Spleen (tissue), 7 donors: Measurements from ENCODE around the gene ACVR1.

ENCODE experiments used
- POLR2A ChIP-seq, 3 donors: fragments of 450-650 bp; IDR thresholded peaks; one replicate each; pipeline ENCODE4 v1.5.1; 2017; ENCODE audit warnings: antibody characterized with exemption in 3 of 3, mild to moderate bottlenecking in 1 of 3
- TF ChIP-seq, protein P1 (sequence below), 11 experiments: fragments of 200-600 bp in 7 of 11; fragments of 450-650 bp in 4 of 11; sonication (generic) in 4 of 11; IDR thresholded peaks in 8 of 11; conservative IDR thresholded peaks in 3 of 11; 1 replicate in 7 of 11; 2 replicates in 4 of 11; pipeline versions ENCODE4 v1.4.0 to v1.8.0; 2016 to 2021; ENCODE audit warnings: antibody characterized with exemption in 11 of 11, inconsistent platforms in 4 of 11, mild to moderate bottlenecking in 1 of 11
- donor health status: DM: no; HTN: no; CAD: no; lungs with moderate emphysema.
- donor health status: DM: no; HTN: no; CAD: no.
- donor health status: DM: no; HTN: no; CAD: no.

DNA sequence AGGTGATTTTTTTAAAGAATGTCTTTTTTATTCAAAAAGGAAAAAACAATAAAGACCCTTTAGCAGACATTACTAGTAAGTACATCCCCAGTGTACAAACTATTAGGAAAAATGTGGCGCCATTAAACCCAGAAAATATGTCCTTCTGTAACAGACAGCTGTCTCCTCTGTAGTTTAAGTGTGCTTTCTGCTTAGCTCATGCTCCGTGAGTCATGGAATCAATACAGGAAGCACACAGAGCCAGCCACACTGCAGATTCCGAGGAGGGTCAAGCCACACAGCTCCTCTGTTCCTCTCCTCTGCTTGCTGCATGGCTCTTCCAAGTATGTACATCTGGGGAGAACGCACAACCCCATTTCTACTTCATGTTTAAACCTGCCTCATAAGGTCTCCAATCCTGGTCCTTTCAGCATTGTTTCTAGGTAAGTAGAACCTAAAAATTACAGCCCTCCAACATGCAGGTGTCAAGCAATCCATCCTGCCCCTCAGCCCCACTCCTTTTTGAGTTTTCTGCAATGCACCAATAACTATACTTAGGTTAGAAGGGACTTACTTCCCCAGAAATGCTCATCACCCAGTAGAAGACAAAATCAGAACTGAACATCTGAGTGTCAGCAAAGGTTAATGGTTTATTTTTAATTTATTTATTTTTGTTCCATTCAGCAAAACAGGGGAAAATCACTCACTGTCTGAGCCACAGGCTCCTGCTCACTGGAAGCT lies 37.5 kb downstream of the ACVR1 start:
- TF ChIP-seq POLR2A (IDR thresholded peaks at IDR 0.05): no peak
- TF ChIP-seq, protein P1, sequence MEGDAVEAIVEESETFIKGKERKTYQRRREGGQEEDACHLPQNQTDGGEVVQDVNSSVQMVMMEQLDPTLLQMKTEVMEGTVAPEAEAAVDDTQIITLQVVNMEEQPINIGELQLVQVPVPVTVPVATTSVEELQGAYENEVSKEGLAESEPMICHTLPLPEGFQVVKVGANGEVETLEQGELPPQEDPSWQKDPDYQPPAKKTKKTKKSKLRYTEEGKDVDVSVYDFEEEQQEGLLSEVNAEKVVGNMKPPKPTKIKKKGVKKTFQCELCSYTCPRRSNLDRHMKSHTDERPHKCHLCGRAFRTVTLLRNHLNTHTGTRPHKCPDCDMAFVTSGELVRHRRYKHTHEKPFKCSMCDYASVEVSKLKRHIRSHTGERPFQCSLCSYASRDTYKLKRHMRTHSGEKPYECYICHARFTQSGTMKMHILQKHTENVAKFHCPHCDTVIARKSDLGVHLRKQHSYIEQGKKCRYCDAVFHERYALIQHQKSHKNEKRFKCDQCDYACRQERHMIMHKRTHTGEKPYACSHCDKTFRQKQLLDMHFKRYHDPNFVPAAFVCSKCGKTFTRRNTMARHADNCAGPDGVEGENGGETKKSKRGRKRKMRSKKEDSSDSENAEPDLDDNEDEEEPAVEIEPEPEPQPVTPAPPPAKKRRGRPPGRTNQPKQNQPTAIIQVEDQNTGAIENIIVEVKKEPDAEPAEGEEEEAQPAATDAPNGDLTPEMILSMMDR (IDR thresholded peaks at IDR 0.05 in 8 of 11, conservative IDR thresholded peaks at IDR 0.05 in 3 of 11): no peak
